TTC549 (cell line): ENCODE data around the gene LIPC.

ENCODE experiments used
- FAIRE-seq: peaks from 2 replicates; lab custom pipeline; 2012; peaks lifted over from hg19 to GRCh38; lab: Jason Lieb, UNC

The LIPC gene

DNA sequence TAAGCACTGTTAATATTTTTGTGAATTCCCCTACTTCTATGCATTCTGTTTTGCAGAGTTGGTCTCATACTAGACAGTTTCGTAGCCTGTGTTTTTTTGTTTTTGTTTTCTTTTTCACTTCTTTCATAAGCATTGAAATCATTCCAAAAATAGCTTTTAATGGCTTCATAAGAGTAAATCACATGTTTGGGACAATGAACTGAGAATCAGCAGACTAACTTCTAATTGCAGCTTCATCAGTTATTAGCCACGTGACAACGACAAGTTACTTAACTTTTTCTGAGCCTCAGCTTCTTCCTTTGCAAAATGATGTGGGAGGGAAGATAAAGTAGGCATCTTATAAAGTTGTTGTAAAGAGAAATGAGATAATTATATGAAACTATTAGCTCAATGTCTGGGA, 124.8 kb downstream of the LIPC start:
- FAIRE-seq = no peak

DNA sequence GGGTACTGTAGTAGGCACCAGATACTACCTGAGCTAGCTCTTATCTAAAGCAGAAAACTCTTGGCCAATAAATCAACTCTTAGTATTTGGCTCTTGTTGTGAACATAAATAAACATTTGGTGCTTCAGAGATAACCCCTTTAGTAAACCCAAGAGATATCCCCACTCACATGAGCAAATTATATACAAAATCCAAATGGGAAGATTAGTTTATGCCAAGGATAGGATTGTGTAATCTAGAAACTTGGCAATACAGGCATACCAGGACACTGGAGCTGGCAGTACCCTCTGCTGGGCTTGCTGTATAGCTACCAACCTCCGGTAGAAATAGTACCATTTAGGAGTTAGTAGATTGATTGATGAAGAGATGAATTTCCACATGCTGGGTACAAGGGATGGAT, 127.0 kb downstream of the LIPC start:
- FAIRE-seq = no peak

DNA sequence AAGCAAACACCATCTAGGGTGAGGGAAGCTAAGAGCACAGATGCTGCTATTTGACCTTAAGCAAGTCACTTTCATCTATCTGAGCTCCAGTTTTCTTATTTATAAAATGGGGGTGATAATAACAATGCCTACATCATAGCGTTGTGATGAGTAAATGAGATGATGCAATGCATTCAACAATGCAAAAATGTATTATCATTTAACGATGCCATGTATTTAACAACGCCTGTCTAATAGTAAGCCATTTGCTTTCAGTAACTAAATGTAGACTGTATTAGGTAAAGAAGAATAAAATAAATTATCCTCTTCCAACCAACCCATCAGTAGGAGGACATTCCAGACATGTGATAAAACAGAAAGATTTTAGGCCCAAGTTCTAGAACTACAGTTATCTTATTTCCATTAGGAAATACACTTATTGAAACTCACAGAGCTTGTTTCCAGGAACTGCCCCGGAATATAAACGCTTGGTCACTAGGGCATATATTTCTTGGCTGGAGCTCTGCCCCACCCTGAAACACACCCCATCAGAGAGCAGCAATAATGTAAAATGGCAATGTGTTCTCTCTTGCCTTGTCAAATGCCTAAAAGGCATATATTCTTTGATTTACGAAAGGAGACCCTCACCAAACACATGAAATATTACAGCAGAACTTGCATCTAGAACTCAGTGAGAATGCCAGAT, 128.3 kb downstream of the LIPC start:
- no peak for FAIRE-seq

DNA sequence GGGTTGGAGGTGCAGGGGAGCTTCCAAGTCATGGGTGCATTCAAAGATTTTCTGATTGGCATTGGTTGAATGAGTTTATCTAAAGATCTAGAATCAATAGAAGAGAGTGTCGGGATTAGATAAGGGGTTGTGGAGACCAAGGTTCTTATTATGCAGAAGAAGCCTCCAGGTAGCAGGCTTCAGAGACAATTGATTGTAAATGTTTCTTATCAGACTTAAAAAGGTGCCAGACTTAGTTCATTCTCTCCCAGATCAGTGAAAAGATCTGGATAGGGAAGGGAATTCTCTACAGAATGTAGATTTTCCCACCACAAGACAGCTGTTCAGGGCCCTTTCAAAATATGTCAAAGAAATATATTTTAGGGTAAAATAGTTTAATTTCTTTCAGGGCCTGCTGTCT, 129.5 kb downstream of the LIPC start:
- no peak for FAIRE-seq

DNA sequence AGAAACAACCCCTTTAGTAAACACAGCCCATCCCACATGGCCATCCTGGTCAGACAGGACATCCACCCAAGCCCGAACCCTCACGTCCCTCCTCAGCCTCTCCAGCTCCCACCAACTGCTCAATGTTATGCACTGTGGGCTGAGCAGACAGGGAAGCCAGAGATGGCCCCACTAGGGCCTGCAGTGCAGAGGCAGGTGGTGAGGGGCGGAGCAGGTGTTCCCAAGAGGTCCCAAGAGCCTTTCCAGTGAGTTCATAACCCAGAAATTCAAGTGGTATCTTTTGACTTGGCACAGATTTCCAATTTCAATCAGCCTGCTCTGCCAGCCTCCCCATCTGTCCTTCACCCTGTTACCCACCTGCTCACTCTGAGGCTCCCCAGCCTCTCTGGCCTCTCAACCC, 130.3 kb downstream of the LIPC start:
- FAIRE-seq = no peak

DNA sequence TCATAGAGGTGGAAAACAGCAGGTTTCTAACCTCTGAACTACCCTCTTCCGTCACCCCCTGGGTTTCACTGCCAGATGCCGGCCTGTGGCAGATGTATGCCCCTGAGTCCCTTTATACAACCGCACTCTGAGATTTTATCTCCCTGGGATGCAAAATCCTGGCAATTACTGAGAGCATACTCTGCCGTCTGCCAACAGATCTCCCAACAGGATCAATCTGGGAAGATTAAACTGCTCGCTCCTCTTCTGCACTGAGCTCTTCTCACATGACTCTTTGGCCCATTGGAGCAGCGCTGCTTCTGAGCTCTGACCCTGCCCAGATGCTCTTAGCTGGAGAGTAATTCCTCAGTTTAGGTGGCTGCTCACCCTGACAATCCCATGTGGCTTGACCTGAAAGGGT, 133.2 kb downstream of the LIPC start:
- FAIRE-seq = no peak

DNA sequence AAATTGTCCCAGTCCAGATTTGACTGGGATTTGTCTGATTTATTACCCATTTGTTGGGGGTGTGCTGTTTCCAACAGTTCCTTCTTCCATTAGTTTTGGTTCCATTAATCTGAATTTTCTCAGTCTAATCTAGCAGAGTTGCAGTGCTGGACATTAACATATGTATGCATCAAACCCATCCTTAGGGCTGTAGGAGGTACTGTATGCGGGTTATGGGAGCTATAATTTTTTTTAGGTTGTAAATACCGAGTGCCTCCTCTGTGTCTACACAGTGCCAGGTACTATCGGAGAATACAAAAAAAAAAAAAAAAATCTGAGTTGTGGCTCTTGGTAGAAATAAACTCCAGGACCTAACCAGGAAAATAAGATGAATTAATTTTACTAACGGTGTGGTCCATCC, 133.8 kb downstream of the LIPC start:
- no peak for FAIRE-seq

DNA sequence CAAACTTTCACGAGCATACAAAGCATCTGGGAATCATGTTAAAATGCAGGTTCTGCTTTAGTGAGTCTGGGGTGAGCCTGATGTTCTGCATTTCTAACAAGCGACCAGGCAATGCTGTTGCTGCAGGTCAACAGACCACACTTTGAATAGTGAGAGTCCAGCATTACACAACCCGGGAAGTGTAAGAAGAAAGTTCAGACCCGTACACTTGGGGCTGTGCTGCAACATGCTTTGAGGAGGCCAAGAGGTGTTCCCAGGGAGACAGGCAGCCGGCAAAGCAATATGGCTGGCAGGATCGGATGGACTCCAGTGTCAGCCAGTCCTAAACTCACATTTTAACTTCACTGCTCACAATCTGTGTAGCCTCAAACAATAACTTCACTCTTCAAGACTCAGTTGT, 134.2 kb downstream of the LIPC start:
- no peak for FAIRE-seq

DNA sequence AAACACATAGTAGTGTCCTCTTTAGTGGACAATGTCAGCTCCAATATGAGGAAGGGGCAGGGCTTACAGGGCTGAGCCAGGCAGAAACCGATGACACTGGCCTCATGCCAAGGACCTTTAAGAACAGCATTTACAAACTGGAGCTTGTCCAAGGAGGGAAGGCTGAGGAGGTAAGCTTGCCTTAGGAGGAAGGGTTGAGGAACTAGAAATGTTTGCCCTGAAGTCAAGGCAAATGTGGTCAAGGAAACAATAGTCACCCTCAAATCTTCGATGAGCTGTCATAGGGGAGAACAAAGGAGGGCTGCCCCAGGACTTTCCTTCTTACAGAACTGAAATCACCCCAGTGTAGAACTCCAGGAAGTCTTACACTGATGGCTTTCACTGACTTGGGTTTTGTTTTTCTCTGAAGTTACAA, 136.4 kb downstream of the LIPC start:
- FAIRE-seq = no peak

DNA sequence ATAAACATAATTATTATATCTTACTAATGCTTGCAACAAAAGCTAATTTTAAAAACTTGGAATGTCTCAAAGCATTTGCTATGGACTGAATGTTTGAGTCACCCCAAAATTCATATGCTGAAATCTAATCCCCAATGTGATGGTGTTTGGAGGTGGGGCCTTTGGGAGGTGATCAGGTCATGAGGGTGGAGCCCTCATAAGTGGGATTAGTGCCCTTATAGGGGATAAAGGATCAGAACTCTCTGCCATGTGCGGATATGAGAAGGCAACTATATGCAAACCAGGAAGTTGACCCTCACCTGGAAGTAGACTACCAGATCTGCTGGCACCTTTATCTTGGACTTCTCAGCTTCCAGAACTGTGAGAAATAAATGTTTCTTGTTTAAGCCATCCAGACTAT, 137.7 kb downstream of the LIPC start:
- no peak for FAIRE-seq

DNA sequence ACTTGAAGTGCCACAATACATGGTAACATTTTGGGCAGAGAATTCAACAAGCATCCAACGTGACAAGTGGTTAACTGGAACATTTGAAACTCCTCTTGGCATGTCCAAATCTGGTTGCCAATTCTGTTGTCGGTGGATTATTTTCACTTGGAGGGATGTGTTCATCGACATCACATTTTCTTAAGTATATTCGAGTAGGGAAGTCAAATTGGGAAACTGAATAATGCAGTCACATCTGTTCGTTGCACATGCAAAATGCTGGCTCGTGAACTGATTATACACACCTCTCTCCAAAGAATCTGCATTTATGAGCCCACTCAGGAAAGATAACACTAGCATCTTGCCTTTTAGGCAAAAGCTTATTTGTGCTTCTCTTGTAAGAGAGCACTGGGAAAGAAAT, 139.7 kb downstream of the LIPC start:
- no peak for FAIRE-seq

DNA sequence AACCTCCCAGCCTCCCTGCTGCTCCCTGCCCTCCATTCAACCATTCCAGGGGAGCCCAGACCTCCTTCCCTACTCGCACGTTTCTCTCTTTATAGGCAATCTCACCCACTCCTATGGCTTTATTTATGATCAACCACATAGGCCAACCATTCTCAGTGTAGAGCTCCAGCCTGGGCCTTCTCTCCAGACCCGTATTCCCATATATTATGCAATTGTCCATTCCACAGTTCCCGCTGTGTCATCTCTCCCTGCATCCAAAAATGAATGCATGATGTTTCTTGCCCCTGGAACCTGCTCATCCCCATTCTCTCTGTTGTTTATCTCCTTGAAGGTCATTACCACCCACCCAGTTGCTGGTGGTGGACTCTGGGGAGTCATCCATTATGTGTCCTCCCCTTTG, 140.7 kb downstream of the LIPC start:
- no peak for FAIRE-seq

DNA sequence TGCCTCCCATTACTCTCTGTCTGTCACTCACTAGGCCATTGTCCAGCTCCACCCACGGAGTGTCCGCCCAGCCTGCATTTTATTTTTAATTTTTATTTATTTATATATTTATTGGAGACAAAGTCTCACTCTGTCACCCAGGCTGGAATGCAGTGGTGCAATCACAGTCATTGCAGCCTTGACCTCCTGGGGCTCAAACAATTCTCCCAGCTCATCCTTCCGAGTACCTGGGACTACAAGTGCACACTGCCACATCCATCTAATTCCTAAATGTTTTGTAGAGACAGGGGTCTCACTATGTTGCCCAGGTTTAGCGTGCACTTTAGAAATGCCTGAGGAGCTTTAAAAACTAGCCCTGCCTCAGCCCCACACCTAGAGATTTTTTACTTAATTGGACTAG, 141.5 kb downstream of the LIPC start:
- no peak for FAIRE-seq

DNA sequence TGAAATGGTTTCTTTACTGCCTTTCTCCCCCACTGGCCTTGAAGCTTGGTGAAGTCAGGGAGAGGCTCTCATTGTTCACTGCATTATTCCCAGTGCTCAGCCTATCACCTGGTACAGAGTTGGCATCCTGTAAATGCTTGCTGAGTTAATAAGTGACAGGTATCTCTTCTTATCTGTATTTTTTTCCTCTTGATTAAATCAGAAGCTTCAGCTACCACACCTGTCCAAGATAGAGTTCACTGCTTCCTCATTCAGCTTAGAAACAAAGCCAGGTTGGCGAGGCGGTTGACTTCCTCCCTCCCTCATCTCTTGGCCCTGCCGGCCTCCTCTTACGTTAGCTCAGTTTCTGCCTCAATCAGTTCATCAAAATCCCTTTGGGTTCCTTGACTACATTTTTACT, 142.8 kb downstream of the LIPC start:
- no peak for FAIRE-seq

DNA sequence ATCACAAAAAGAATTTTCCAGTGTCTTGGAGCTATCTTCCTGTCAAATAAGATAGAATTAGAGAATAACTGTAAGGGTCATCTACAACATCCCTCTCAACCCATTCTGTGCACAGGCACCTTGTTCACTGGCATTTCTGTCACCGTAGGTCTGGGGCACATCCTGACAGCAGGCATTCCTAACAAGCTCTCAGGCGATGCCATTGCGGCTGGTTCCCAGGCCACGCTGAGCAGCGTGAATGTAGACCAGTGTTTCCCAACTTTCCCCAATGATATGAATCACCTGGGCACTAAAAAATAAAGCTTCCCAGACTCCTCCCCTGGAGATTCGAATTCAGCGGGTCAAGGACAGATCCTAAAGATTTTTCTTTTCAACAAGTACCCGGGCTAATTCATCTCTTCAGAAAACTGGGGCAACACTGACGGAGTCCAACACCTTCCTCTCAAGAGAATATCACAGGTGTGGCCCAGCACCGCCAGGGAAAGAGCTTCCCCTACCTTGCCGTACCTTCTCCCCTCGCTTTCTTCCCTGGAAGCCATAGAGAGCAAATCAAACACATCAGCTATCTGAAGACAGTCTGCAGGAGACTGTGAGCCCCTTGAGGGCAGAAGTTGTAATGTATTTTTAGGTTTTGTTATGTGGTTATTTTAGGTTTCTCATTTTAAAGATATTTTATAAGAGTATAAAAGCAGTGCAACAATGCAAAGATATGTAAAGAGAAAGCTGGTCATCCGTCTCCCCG, 143.4 kb downstream of the LIPC start:
- no peak for FAIRE-seq

DNA sequence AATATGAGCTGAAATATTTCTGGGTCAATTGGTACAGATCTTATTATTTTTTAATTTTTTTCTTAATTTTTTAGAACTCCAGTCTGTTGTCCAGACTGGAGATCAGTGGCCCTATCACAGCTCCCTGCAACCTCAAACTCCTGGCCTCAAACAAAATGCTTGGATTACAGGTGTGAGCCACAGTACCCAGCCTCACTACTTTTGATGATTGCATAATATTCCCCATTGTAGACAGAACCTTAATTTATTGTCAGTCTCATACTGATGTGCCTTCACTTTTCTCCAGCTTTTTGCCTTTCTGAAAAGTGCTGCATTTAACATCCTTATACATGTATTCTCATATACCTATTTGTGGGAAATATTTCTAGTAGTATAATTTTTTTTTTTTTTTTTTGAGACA, 144.9 kb downstream of the LIPC start:
- no peak for FAIRE-seq

DNA sequence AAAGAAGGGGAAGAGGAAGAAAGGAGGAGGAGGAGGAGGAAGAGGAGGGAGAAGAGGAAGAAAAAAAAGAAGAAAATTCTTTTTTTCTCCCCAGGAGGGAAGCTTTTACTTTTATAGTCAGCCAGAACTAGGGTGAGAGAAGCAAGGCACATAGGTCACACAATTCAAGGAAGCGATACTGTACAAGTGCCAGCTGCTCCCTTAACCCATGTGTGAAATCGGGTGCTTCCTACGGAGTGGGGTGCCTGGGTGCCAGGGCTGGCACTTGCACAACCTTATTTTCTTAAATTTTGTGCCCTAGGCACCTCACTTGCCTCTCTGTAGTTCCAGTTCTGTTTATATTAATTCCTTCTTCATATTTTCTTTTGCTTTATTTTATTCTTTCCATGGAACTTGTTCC, 150.4 kb downstream of the LIPC start:
- FAIRE-seq = no peak

DNA sequence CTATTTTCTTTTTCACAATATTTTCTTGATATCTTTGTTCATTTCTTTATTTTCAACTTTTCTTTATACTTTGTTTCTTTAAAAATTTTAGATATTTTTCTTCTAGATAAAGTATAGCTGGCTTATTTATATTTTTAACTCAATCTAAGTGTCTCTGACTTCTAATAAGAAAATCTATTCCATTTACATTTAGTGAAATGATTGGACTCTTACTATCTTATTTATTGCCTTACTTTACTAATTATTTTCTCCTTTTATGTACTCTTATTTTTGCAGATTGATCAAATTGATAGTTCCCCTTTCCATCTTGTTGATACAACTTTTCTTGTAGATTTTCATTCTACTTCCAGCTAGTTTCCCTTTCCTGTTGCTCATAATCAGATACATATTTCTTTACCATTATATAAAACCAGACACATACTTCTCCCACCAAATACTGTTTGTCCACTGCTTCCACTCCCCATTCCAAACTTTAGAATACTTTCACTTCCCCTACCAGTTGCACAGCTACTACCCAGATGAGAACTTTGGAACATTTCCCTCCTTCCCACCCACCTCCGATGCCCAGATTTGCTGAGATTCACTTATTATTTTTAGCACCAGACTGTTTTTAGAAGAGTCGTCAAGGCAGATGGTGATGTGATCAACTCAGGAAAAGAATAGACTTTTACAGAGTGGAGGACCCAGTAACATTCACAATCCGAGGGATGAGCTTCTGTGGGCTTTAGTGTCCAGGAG, 151.5 kb downstream of the LIPC start:
- peak; percentile 26 for FAIRE-seq

DNA sequence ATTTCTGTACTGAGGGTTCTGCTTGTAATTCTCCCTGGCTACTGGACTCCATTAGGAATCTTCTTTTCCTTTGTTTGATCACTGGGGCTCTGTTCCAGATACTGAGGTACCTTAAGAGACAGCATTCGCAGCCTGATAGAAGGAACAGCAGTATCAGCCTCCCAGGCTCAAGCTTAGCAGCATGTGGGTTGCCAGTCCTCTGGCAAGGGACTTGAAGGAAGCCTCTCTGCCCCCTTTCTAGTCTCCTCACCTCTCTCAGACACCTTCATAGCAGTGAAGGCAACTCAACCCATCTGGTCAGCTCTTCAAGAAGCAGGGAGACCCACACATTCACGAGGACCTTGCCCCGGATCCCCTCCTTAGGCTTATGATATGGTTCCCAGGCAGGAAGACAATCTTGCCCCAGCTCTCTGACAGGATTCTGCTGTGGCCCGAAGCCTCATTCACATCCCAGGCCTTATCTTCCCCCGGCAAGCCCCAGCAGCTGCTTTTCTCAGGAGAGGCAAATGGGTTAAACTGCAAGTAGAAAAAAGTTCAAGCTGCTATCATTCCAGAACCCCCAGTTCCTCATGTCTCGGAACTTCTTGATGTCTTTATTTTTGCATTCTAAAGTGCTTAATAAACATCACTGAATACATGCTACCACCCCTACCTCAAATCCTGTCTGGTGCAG, 153.1 kb downstream of the LIPC start:
- FAIRE-seq = no peak

DNA sequence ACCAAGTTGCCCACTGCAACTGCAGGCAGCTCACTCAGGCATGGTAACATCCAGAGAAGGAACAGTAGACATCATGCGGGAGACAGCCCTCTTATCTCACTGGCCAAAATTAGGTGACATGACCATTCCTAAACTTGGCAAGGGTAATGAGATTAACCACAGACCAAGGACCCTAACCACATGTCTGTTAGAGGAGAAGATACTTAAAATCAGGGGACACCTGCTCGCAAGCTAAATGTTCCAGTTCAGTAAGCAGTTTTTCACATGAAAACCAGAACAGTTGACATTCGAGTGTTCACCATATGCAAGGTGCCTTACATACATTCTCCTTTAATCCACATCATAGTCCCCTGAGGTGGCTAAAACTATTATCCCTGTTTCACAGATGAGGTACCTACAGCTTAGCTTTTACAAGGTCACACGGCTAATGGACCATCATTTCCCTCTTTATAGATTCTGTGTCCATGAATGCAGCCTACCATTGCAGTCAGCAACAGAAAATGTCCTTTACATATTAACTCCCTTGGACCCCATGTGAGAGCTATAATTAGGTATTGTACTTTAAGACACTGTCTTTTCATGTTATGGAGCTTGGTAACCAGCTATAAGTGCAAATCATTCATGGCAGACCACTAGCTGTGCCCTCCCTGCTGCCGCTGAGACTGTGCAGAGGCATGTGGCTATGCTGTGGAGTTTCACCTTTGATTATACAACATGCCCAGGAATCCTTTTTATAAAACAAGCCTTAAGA, 154.1 kb downstream of the LIPC start:
- FAIRE-seq = no peak

DNA sequence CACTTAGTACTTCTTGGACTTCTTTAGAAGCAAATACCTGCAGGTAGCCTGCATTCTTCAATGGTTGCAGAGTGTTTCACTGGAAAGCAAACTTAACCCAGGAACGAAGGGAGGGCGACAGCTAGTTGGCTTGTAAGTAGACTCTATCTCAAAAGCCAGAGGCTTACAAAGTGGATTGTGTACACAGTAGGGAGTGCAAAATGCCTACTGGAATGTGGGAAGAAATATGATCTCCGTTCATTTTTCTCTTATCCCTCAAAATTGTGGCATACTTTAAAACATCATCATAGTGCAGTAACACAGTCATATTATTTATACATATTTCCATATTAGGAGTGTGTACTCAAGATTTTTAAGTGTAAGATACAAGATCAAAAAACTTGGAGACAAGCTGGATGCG, 155.7 kb downstream of the LIPC start:
- FAIRE-seq = no peak

DNA sequence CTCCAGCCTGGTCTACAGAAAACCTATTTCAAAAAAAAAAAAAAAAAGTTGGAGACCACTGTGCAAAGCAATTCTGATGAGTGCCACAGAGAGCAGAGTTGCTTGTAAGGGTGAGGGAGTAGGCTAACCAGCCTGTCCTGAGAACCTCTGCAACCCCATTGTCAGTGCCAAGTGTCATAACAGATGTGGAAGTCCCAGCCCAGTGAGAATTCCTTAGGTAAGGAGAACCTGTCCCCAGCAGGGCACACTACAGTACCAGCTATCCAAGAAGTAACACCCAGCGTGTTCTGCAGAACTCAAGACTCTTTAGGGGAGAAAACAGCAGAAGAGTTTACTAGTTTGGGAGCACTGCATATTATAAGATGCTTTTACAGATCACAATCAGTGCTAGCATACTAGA, 156.3 kb downstream of the LIPC start:
- FAIRE-seq = no peak
